Osteocyte (in vitro differentiated cells): ENCODE data around the gene HCN1. TPM values are rescaled to one million over a fixed set of nuclear protein-coding genes. Genes with fewer than 3 reads are reported as not detected.

Experiments
- DNase-seq: peaks from one replicate; pipeline ENCODE4 v3.0.0; 2021; ENCODE audit warnings: mixed read lengths; ENCODE audit not compliant: unreplicated experiment; ENCODE audit errors: extremely low spot score
- H3K27ac Mint-ChIP-seq: one replicate; pipeline ENCODE4 v1.8.0; 2021; ENCODE audit warnings: mild to moderate bottlenecking, mixed read lengths; ENCODE audit not compliant: unreplicated experiment
- H3K27me3 Mint-ChIP-seq: one replicate; pipeline ENCODE4 v1.8.0; 2021; ENCODE audit warnings: mixed read lengths; ENCODE audit not compliant: unreplicated experiment
- H3K36me3 Mint-ChIP-seq: one replicate; pipeline ENCODE4 v1.8.0; 2021; ENCODE audit warnings: mixed read lengths; ENCODE audit not compliant: unreplicated experiment
- H3K4me1 Mint-ChIP-seq: one replicate; pipeline ENCODE4 v1.8.0; 2021; ENCODE audit warnings: mixed read lengths; ENCODE audit not compliant: unreplicated experiment
- H3K4me3 Mint-ChIP-seq: one replicate; pipeline ENCODE4 v1.8.0; 2021; ENCODE audit warnings: mild to moderate bottlenecking, moderate library complexity, mixed read lengths; ENCODE audit not compliant: unreplicated experiment
- H3K9me3 Mint-ChIP-seq: one replicate; pipeline ENCODE4 v1.8.0; 2021; ENCODE audit warnings: mixed read lengths; ENCODE audit not compliant: unreplicated experiment
- long read RNA-seq: library from polyadenylated mRNA; unstranded; transcript quantifications from one replicate; pipeline ENCODE4 v2.0.0, GENCODE V29; 2021
- total RNA-seq: library from RNA; stranded (reverse); gene quantifications from 2 replicates; pipeline ENCODE4 v1.2.1, GENCODE V29; 2021
- TF ChIP-seq, protein P1 (sequence below): fragments of 200-600 bp; sonication (generic); IDR thresholded peaks from 2 replicates; pipeline ENCODE4 v1.5.0; 2021; ENCODE audit warnings: antibody characterized with exemption, mild to moderate bottlenecking, moderate library complexity

The HCN1 gene
- not detected in 2 replicates for total RNA-seq
- long read RNA-seq: 0 reads

- H3K36me3 Mint-ChIP-seq: no peaks in the 10 kb centered on the region
- peaks cover 5% of the 10 kb centered on the region for H3K4me1 Mint-ChIP-seq
- peaks cover 20% of the 10 kb centered on the region for H3K27me3 Mint-ChIP-seq
- peak within 1 kb of the TSS; percentile 44 for H3K4me3 Mint-ChIP-seq
- TF ChIP-seq, protein P1, sequence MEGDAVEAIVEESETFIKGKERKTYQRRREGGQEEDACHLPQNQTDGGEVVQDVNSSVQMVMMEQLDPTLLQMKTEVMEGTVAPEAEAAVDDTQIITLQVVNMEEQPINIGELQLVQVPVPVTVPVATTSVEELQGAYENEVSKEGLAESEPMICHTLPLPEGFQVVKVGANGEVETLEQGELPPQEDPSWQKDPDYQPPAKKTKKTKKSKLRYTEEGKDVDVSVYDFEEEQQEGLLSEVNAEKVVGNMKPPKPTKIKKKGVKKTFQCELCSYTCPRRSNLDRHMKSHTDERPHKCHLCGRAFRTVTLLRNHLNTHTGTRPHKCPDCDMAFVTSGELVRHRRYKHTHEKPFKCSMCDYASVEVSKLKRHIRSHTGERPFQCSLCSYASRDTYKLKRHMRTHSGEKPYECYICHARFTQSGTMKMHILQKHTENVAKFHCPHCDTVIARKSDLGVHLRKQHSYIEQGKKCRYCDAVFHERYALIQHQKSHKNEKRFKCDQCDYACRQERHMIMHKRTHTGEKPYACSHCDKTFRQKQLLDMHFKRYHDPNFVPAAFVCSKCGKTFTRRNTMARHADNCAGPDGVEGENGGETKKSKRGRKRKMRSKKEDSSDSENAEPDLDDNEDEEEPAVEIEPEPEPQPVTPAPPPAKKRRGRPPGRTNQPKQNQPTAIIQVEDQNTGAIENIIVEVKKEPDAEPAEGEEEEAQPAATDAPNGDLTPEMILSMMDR: peak; percentile 77
- H3K9me3 Mint-ChIP-seq: peaks cover 4% of the 10 kb centered on the region
- DNase-seq: peak; percentile 92
- H3K27ac Mint-ChIP-seq: no peak within 1 kb of the TSS
Measured at GRCh38 chr5:45696206-45696836, at the start of gene HCN1. Gene HCN1, minus strand, starts transcription at chr5:45696380.

DNA sequence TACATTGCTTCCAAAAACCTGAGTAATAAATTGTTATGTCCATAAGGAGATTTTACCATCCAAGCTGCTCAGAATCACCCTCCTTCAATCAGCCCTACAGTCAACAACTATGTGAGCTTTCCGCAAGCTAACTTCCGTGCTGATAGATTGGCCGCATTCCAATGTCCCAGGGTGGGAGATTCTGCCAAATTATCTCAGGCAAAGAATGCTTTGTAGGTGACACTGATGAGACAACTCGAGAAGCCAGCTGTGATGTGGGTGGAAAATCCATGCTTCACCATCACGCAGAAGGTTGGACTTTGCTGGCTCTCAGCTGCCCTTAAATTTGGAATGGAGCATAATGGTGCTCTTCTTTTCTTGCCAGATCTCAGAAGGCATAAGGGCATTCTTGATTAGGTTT is 44.9 kb upstream of the HCN1 start:
- Mint-ChIP-seq H3K4me3 (no peak overlapping the region), H3K36me3 (no peaks in the 10 kb centered on the region), H3K27ac (no peak overlapping the region), H3K27me3 (no peaks in the 10 kb centered on the region), H3K9me3 (peaks cover 41% of the 10 kb centered on the region), H3K4me1 (no peaks in the 10 kb centered on the region)
- DNase-seq: no peak
- TF ChIP-seq, protein P1: no peak

GRCh38 chr5:45737153-45737552 is 41.0 kb upstream of the HCN1 start:
- peaks cover 46% of the 10 kb centered on the region for H3K9me3 Mint-ChIP-seq
- no peaks in the 10 kb centered on the region for H3K36me3 Mint-ChIP-seq
- no peak for DNase-seq
- no peaks in the 10 kb centered on the region for H3K27me3 Mint-ChIP-seq
- H3K27ac Mint-ChIP-seq: no peak overlapping the region
- H3K4me1 Mint-ChIP-seq: no peaks in the 10 kb centered on the region
- no peak overlapping the region for H3K4me3 Mint-ChIP-seq
- TF ChIP-seq, protein P1: no peak

GRCh38 chr5:45725537-45725936 is 29.4 kb upstream of the HCN1 start:
- H3K4me3 Mint-ChIP-seq: no peak overlapping the region
- no peaks in the 10 kb centered on the region for H3K27me3 Mint-ChIP-seq
- H3K36me3 Mint-ChIP-seq: no peaks in the 10 kb centered on the region
- TF ChIP-seq, protein P1: no peak
- peaks cover 45% of the 10 kb centered on the region for H3K9me3 Mint-ChIP-seq
- no peak overlapping the region for H3K27ac Mint-ChIP-seq
- no peak for DNase-seq
- no peaks in the 10 kb centered on the region for H3K4me1 Mint-ChIP-seq

GRCh38 chr5:45697201-45697600 is 1.0 kb upstream of the HCN1 start:
- H3K4me1 Mint-ChIP-seq: peaks cover 5% of the 10 kb centered on the region
- no peak overlapping the region for H3K4me3 Mint-ChIP-seq
- H3K36me3 Mint-ChIP-seq: no peaks in the 10 kb centered on the region
- H3K27me3 Mint-ChIP-seq: peaks cover 20% of the 10 kb centered on the region
- H3K9me3 Mint-ChIP-seq: peaks cover 4% of the 10 kb centered on the region
- no peak overlapping the region for H3K27ac Mint-ChIP-seq
- TF ChIP-seq, protein P1: no peak
- DNase-seq: no peak
